ENCODE results near the gene PPP1R3C. TPM values are rescaled to one million over a fixed set of nuclear protein-coding genes. Genes with fewer than 3 reads are reported as not detected.

PPP1R3C gene
- polyA plus RNA-seq, 1 donor from 2014 or later, result 0.51 TPM

DNA sequence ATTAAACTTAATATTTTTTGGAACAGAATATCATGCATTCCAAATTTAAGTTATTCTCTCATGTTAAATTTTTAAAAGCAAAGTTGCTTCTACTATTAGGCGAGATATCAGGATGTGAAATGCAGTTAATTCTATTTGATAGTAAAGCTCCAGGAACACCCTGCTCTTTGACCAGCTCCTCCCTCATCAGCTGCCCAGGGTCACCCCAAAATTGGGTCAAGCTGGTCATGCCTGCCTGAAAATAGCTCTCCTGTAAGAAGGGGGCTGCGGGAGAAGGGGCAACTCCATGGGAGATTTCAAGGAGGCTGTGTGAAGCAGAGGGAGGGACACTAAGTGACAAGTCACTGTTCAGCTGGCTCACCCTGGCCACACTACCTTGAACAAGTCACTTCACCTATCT is 5.9 kb downstream of the PPP1R3C start:
- Histone ChIP-seq H3K4me3 (ENCODE audit: low read length) (no peak overlapping the region), H3K9ac (ENCODE audit: low read length) (no peak overlapping the region), H3K9me2 (ENCODE audit: insufficient read depth, low read length) (no peaks in the 10 kb centered on the region), H2AFZ (ENCODE audit: low read depth, low read length) (no peak overlapping the region), H3K27ac (ENCODE audit: low read length) (no peak overlapping the region), H3K36me3 (ENCODE audit: insufficient read depth, low read length) (no peaks in the 10 kb centered on the region), H3K27me3 (ENCODE audit: insufficient read depth, low read depth, low read length) (no peaks in the 10 kb centered on the region), H3F3A (ENCODE audit: insufficient read depth, low read length, poor library complexity, severe bottlenecking) (no peaks in the 10 kb centered on the region), H4K20me1 (ENCODE audit: insufficient read depth) (no peaks in the 10 kb centered on the region), H3K79me2 (replicated peaks; ENCODE audit: insufficient read depth, low read length) (no peaks in the 10 kb centered on the region), H3K9me3 (ENCODE audit: low read length) (no peaks in the 10 kb centered on the region), H3K4me2 (ENCODE audit: low read length) (no peak overlapping the region)
- TF ChIP-seq, protein P1, sequence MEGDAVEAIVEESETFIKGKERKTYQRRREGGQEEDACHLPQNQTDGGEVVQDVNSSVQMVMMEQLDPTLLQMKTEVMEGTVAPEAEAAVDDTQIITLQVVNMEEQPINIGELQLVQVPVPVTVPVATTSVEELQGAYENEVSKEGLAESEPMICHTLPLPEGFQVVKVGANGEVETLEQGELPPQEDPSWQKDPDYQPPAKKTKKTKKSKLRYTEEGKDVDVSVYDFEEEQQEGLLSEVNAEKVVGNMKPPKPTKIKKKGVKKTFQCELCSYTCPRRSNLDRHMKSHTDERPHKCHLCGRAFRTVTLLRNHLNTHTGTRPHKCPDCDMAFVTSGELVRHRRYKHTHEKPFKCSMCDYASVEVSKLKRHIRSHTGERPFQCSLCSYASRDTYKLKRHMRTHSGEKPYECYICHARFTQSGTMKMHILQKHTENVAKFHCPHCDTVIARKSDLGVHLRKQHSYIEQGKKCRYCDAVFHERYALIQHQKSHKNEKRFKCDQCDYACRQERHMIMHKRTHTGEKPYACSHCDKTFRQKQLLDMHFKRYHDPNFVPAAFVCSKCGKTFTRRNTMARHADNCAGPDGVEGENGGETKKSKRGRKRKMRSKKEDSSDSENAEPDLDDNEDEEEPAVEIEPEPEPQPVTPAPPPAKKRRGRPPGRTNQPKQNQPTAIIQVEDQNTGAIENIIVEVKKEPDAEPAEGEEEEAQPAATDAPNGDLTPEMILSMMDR (IDR thresholded peaks at IDR 0.05; ENCODE audit: poor library complexity, severe bottlenecking), result no peak
- TF ChIP-seq RAD21 (conservative IDR thresholded peaks at IDR 0.05), result no peak
- no peak for TF ChIP-seq MXI1 (conservative IDR thresholded peaks at IDR 0.05; ENCODE audit: poor library complexity, severe bottlenecking)
- no peak for TF ChIP-seq EP300 (conservative IDR thresholded peaks at IDR 0.05; ENCODE audit: poor library complexity, severe bottlenecking)
- TF ChIP-seq EZH2 (IDR thresholded peaks at IDR 0.05; ENCODE audit: borderline replicate concordance, insufficient read depth, low read length, poor library complexity, severe bottlenecking), result no peak
- TF ChIP-seq TAF1 (IDR thresholded peaks at IDR 0.05; ENCODE audit: low read depth), result no peak
- TF ChIP-seq POLR2AphosphoS5 (IDR thresholded peaks at IDR 0.05), result no peak
- TF ChIP-seq, protein P2, sequence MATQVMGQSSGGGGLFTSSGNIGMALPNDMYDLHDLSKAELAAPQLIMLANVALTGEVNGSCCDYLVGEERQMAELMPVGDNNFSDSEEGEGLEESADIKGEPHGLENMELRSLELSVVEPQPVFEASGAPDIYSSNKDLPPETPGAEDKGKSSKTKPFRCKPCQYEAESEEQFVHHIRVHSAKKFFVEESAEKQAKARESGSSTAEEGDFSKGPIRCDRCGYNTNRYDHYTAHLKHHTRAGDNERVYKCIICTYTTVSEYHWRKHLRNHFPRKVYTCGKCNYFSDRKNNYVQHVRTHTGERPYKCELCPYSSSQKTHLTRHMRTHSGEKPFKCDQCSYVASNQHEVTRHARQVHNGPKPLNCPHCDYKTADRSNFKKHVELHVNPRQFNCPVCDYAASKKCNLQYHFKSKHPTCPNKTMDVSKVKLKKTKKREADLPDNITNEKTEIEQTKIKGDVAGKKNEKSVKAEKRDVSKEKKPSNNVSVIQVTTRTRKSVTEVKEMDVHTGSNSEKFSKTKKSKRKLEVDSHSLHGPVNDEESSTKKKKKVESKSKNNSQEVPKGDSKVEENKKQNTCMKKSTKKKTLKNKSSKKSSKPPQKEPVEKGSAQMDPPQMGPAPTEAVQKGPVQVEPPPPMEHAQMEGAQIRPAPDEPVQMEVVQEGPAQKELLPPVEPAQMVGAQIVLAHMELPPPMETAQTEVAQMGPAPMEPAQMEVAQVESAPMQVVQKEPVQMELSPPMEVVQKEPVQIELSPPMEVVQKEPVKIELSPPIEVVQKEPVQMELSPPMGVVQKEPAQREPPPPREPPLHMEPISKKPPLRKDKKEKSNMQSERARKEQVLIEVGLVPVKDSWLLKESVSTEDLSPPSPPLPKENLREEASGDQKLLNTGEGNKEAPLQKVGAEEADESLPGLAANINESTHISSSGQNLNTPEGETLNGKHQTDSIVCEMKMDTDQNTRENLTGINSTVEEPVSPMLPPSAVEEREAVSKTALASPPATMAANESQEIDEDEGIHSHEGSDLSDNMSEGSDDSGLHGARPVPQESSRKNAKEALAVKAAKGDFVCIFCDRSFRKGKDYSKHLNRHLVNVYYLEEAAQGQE (IDR thresholded peaks at IDR 0.05; ENCODE audit: borderline replicate concordance), result no peak

DNA sequence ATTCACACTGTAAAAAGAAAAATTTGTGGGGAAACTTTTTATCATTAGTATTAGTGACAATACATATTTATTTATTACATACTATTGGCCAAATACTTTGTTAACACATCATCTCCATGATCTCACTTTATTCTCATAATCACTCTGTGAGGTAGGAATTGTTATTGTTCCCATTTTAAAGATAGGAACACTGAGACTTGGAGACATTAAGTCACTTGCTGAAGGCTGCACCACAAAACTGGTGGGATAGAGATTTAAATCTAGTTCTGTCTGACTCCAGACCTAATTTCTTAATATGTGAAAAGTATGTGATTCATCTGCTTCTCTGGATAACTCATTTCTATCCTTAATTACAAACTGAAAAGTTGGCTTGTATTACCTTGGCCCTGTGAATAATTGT is 8.2 kb downstream of the PPP1R3C start:
- Histone ChIP-seq H2AFZ (ENCODE audit: low read depth, low read length) (no peak overlapping the region), H3K9me2 (ENCODE audit: insufficient read depth, low read length) (no peaks in the 10 kb centered on the region), H3K79me2 (replicated peaks; ENCODE audit: insufficient read depth, low read length) (no peaks in the 10 kb centered on the region), H3K4me3 (ENCODE audit: low read length) (no peak overlapping the region), H3K36me3 (ENCODE audit: insufficient read depth, low read length) (no peaks in the 10 kb centered on the region), H3K27me3 (ENCODE audit: insufficient read depth, low read depth, low read length) (no peaks in the 10 kb centered on the region), H3K4me2 (ENCODE audit: low read length) (no peak overlapping the region), H3K9ac (ENCODE audit: low read length) (no peak overlapping the region), H3K27ac (ENCODE audit: low read length) (no peak overlapping the region), H3F3A (ENCODE audit: insufficient read depth, low read length, poor library complexity, severe bottlenecking) (no peaks in the 10 kb centered on the region), H4K20me1 (ENCODE audit: insufficient read depth) (no peaks in the 10 kb centered on the region), H3K9me3 (ENCODE audit: low read length) (no peaks in the 10 kb centered on the region)
- no peak for TF ChIP-seq RAD21 (conservative IDR thresholded peaks at IDR 0.05)
- TF ChIP-seq, protein P2 (IDR thresholded peaks at IDR 0.05; ENCODE audit: borderline replicate concordance), result no peak
- TF ChIP-seq SMC3 (conservative IDR thresholded peaks at IDR 0.05; ENCODE audit: poor library complexity), result no peak
- TF ChIP-seq, protein P1 (IDR thresholded peaks at IDR 0.05; ENCODE audit: poor library complexity, severe bottlenecking), result no peak
- no peak for TF ChIP-seq EP300 (conservative IDR thresholded peaks at IDR 0.05; ENCODE audit: poor library complexity, severe bottlenecking)
- TF ChIP-seq POLR2AphosphoS5 (IDR thresholded peaks at IDR 0.05), result no peak
